K562 (cell line): ENCODE data around the gene ARHGAP42. TPM values are rescaled to one million over a fixed set of nuclear protein-coding genes. Genes with fewer than 3 reads are reported as not detected.
"Not testable (repeated sequence)": the region's sequence is repeated elsewhere in the genome, so short reads cannot be mapped to it uniquely, and the experiment has no call there.

ENCODE experiments used
- ATAC-seq: fragments of 200-7000 bp; cut with Tn5 transposase; 3 replicates; pipeline ENCODE4 v1.9.1; 2020; ENCODE audit warnings: moderate library complexity
- BruUV-seq: library from RNA; stranded (reverse); fragments of 400-500 nt; replicated peaks from 2 replicates; lab custom pipeline; 2021; lab: Mats Ljungman, UMichigan
- CTCF ChIA-PET: fragments of 300-600 bp; formaldehyde crosslinking; extraction: SDS; loops from one replicate; lab custom pipeline; 2021; ENCODE audit warnings: low intra/inter-chr PET ratio; lab: Yijun Ruan, JAX
- POLR2A ChIA-PET: fragments of 300-600, 350-650 bp; sonication (Branson Sonifier 250); formaldehyde crosslinking; extraction: SDS; loops from one replicate; lab custom pipeline; 2021; ENCODE audit warnings: antibody characterized with exemption, inconsistent platforms; lab: Yijun Ruan, JAX
- DNase-seq, 4 experiments: peaks; one replicate each; pipeline versions ENCODE4 v3.0.0 to v3.0.0-alpha.2; 2011 to 2018; ENCODE audit warnings: low spot score in 3 of 4, mixed read lengths in 3 of 4; ENCODE audit errors: extremely low read depth in 1 of 4
- FAIRE-seq: peaks from 2 replicates; lab custom pipeline; 2011; peaks lifted over from hg19 to GRCh38; lab: Jason Lieb, UNC
- H2AFZ ChIP-seq: 2 replicates; pipeline ENCODE4 v1.6.0; 2011; ENCODE audit warnings: low read depth, low read length, control low read depth, inconsistent platforms
- H3K27ac ChIP-seq: fragments of 200-600 bp; 3 replicates; pipeline ENCODE4 v1.8.0; 2011; ENCODE audit warnings: low read depth, mild to moderate bottlenecking, control low read depth, inconsistent platforms, low read length, moderate library complexity, mixed read lengths; ENCODE audit errors: extremely low read depth
- H3K27me3 ChIP-seq, 2 experiments: fragments of 300-600 bp in 1 of 2; 2 replicates in 1 of 2; 3 replicates in 1 of 2; pipeline versions ENCODE4 v1.6.0 to v1.8.0; 2011; ENCODE audit warnings: inconsistent platforms in 2 of 2, low read length in 2 of 2, mild to moderate bottlenecking in 1 of 2, mixed read lengths in 1 of 2, moderate library complexity in 1 of 2; ENCODE audit not compliant: control insufficient read depth in 2 of 2, insufficient read depth in 2 of 2
- H3K36me3 ChIP-seq: fragments of 300-600 bp; 3 replicates; pipeline ENCODE4 v1.8.0; 2011; ENCODE audit warnings: mild to moderate bottlenecking, low read length, inconsistent platforms; ENCODE audit not compliant: control insufficient read depth, insufficient read depth
- H3K4me1 ChIP-seq, 2 experiments: fragments of 200-600 bp in 1 of 2; replicated peaks in 1 of 2; 2 replicates in 1 of 2; 3 replicates in 1 of 2; pipeline versions ENCODE4 v1.5.1 to v1.8.0; 2011; ENCODE audit warnings: inconsistent platforms in 2 of 2, low read length in 2 of 2, mild to moderate bottlenecking in 1 of 2, mixed read lengths in 1 of 2, moderate library complexity in 1 of 2; ENCODE audit not compliant: control insufficient read depth in 2 of 2, insufficient read depth in 2 of 2
- H3K4me2 ChIP-seq: 2 replicates; pipeline ENCODE4 v1.6.1; 2011; ENCODE audit warnings: low read length, control low read depth, inconsistent platforms, mixed read lengths; ENCODE audit not compliant: insufficient read depth
- H3K4me3 ChIP-seq: fragments of 200-600 bp; sonication (generic), shearing (Covaris generic); 2 replicates; pipeline ENCODE4 v1.5.1; 2016; ENCODE audit warnings: control low read depth, inconsistent platforms
- H3K79me2 ChIP-seq: fragments of 200-600 bp; 3 replicates; pipeline ENCODE4 v1.8.0; 2011; ENCODE audit warnings: low read length, inconsistent platforms; ENCODE audit not compliant: control insufficient read depth, insufficient read depth
- H3K9ac ChIP-seq, 2 experiments: 2 replicates each; pipeline versions ENCODE4 v1.6.0 to v1.6.1; 2011; ENCODE audit warnings: low read depth in 2 of 2, low read length in 2 of 2, control low read depth in 1 of 2, inconsistent platforms in 1 of 2, mild to moderate bottlenecking in 1 of 2, mixed read lengths in 1 of 2; ENCODE audit not compliant: insufficient read depth in 1 of 2
- H3K9me1 ChIP-seq: one replicate; pipeline ENCODE4 v1.6.0; 2011; ENCODE audit warnings: inconsistent platforms, mild to moderate bottlenecking, low read length, moderate library complexity; ENCODE audit not compliant: control insufficient read depth, insufficient read depth
- H3K9me3 ChIP-seq: replicated peaks from 2 replicates; pipeline ENCODE4 v1.5.1; 2011; ENCODE audit warnings: low read depth, low read length, inconsistent platforms; ENCODE audit not compliant: control insufficient read depth, insufficient read depth
- H4K20me1 ChIP-seq: replicated peaks from 2 replicates; pipeline ENCODE4 v1.6.1; 2011; ENCODE audit warnings: low read length, inconsistent platforms, mixed read lengths; ENCODE audit not compliant: control insufficient read depth, insufficient read depth
- ARID1B ChIP-seq: fragments of 450-650 bp; IDR thresholded peaks from 2 replicates; pipeline ENCODE4 v1.6.1; 2016; ENCODE audit warnings: antibody characterized with exemption, mild to moderate bottlenecking, inconsistent platforms
- CBFA2T2 ChIP-seq: fragments of 450-650 bp; conservative IDR thresholded peaks from 2 replicates; pipeline ENCODE4 v1.6.1; 2017; ENCODE audit warnings: mild to moderate bottlenecking
- CBFA2T3 ChIP-seq: fragments of 450-650 bp; IDR thresholded peaks from 2 replicates; pipeline ENCODE4 v1.6.1; 2017
- DPF2 ChIP-seq: fragments of 450-650 bp; IDR thresholded peaks from 2 replicates; pipeline ENCODE4 v1.6.1; 2016
- NCOR1 ChIP-seq: fragments of 450-650 bp; IDR thresholded peaks from 2 replicates; pipeline ENCODE4 v1.6.1; 2016; ENCODE audit warnings: mild to moderate bottlenecking, moderate library complexity
- SMARCC2 ChIP-seq: fragments of 450-650 bp; IDR thresholded peaks from 2 replicates; pipeline ENCODE4 v1.6.1; 2017; ENCODE audit warnings: antibody characterized with exemption, moderate library complexity, mild to moderate bottlenecking, low read depth
- TAL1 ChIP-seq: fragments of 450-650 bp; IDR thresholded peaks from 2 replicates; pipeline ENCODE4 v1.6.1; 2016; ENCODE audit warnings: mild to moderate bottlenecking
- TCF3 ChIP-seq: sonication (generic); formaldehyde crosslinking; IDR thresholded peaks from 2 replicates; pipeline ENCODE4 v1.4.0; 2020; ENCODE audit warnings: mild to moderate bottlenecking, missing genetic modification reagents
- TEAD4 ChIP-seq, 2 experiments: sonication (generic) in 1 of 2; formaldehyde crosslinking in 1 of 2; IDR thresholded peaks; 2 replicates each; pipeline versions ENCODE4 v1.6.1 to v1.8.0; 2012 to 2022; ENCODE audit warnings: borderline replicate concordance in 1 of 2, inconsistent platforms in 1 of 2, low read length in 1 of 2, mild to moderate bottlenecking in 1 of 2, missing genetic modification reagents in 1 of 2
- WGBS: fragments of 100-300 bp; shearing (Covaris generic); methylation state at CpG from one replicate; pipeline ENCODE4 v1.1.6; 2016; ENCODE audit warnings: low coverage, mixed read lengths; ENCODE audit not compliant: insufficient coverage; ENCODE audit errors: missing lambda C conversion rate; 5-methylcytosine and 5-hydroxymethylcytosine counted together
- in situ Hi-C: fragments of 300-500 bp; cut with MboI; formaldehyde crosslinking; loops from 4 replicates; pipeline ENCODE4 v1.15.0; 2018; ENCODE audit warnings: inconsistent platforms, mixed read lengths
- intact Hi-C: fragments of 100-400 bp; cut with micrococcal nuclease; formaldehyde crosslinking; loops from 2 replicates; pipeline ENCODE4 v1.14.2; 2022
- polyA plus RNA-seq, 8 experiments: library from polyadenylated mRNA; depleted of rRNA in 4 of 8; stranded (reverse) in 5 of 8; unstranded in 3 of 8; fragments of >200 nt; fragmentation: Nextera tagmentation in 2 of 8; fragmentation: Illumina TruSeq in 1 of 8; extraction: Ambion mirVana in 2 of 8; extraction: Trizol in 1 of 8; gene quantifications; 2 replicates each; pipeline versions ENCODE4 v1.2.1 to v1.2.3, GENCODE V29; 2011 to 2014; ENCODE audit warnings: inconsistent platforms in 1 of 8, missing spikeins in 1 of 8
- total RNA-seq, 7 experiments: library from RNA; depleted of rRNA in 6 of 7; stranded (reverse); fragments of >200 nt in 6 of 7; fragmentation: Illumina TruSeq in 2 of 7; extraction: Trizol in 2 of 7; gene quantifications; 2 replicates each; pipeline versions ENCODE4 v1.2.1 to v1.2.3, GENCODE V29; 2011 to 2021; ENCODE audit warnings: low replicate concordance in 1 of 7
- TF ChIP-seq, protein P1 (sequence below): IDR thresholded peaks from 2 replicates; pipeline ENCODE4 v1.6.1; 2012; ENCODE audit warnings: low read depth, low read length, improper control_type of control experiment, borderline replicate concordance

The ARHGAP42 gene
- total and polyA plus RNA-seq, 9 of the 15 experiments (the other 6 are each of a cell fraction or from before 2014, with no cell fraction given): 0.95 to 6.1 (median 2.4) TPM

- TF ChIP-seq, protein P1, sequence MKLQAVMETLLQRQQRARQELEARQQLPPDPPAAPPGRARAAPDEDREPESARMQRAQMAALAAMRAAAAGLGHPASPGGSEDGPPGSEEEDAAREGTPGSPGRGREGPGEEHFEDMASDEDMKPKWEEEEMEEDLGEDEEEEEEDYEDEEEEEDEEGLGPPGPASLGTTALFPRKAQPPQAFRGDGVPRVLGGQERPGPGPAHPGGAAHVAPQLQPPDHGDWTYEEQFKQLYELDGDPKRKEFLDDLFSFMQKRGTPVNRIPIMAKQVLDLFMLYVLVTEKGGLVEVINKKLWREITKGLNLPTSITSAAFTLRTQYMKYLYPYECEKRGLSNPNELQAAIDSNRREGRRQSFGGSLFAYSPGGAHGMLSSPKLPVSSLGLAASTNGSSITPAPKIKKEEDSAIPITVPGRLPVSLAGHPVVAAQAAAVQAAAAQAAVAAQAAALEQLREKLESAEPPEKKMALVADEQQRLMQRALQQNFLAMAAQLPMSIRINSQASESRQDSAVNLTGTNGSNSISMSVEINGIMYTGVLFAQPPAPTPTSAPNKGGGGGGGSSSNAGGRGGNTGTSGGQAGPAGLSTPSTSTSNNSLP: no peak
- no peak for TF ChIP-seq SMARCC2
Measured at GRCh38 chr11:100663996-100664395, 23.1 kb upstream of the ARHGAP42 start (continued).

DNA sequence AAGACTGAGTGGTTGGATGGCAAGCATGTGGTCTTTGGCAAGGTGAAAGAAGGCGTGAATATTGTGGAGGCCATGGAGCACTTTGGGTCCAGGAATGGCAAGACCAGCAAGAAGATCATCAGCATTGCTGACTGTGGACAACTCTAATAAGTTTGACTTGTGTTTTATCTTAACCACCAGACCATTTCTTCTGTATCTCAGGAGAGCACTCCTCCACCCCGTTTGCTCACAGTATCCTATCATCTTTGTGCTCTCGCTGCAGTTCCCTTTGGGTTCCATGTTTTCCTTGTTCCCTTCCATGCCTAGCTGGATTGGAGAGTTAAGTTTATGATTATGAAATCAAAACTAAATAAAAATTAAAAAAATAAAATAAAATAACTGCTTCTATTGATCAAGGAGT, 20.3 kb upstream of the ARHGAP42 start:
- intact Hi-C loops; H3K27ac ChIP-seq; CTCF ChIA-PET; H3K9me3 ChIP-seq; H4K20me1 ChIP-seq; TF ChIP-seq TEAD4 (CRISPR knock-in tag; IDR thresholded peaks at IDR 0.05; ENCODE audit: borderline replicate concordance): not testable (repeated sequence)
- TF ChIP-seq TCF3 (CRISPR knock-in tag) (peak; percentile 81), CBFA2T2 (peak; percentile 48), CBFA2T3 (peak; percentile 70), TEAD4 (IDR thresholded peaks at IDR 0.05; ENCODE audit: low read length) (peak; percentile 39; the same call in 1 of the 2 replicates), DPF2 (0 out of 2 replicates have a peak, but pooled peaks have one; percentile 18), NCOR1 (peak; percentile 47; the same call in 1 of the 2 replicates), TAL1 (peak; percentile 69), ARID1B (peak; percentile 69)
- TF ChIP-seq, all 486 proteins: peak for 8; not testable (repeated sequence) for 478
- DNase-seq: peak in 1 of 4 experiments; percentile 41
- in situ Hi-C loops, H3K4me1 ChIP-seq, H3K36me3 ChIP-seq, H2AFZ ChIP-seq, BruUV-seq, H3K9ac ChIP-seq, H3K27me3 ChIP-seq, H3K9me1 ChIP-seq, H3K4me2 ChIP-seq, H3K4me3 ChIP-seq, FAIRE-seq, H3K79me2 ChIP-seq: not testable (repeated sequence)
- WGBS: 13% methylated on average over 3 of the region's 3 CpGs
- POLR2A ChIA-PET: interaction anchor here (0.6 kb wide), 1 partner anchor 18 kb away, joined by 3 read pairs; no protein-coding TSS in a partner anchor
- ATAC-seq: 0 out of 3 replicates have a peak, but pooled peaks have one; percentile 32
